A375 (cell line): ENCODE data around the gene EIF4G1. TPM values are rescaled to one million over a fixed set of nuclear protein-coding genes. Genes with fewer than 3 reads are reported as not detected.

Source experiments
- small RNA-seq: library from RNA; depleted of rRNA; stranded (forward); fragments of <200 nt; gene quantifications from one replicate; pipeline ENCODE3, GENCODE V24; 2014
- total RNA-seq: library from RNA; depleted of rRNA; stranded (reverse); fragments of >200 nt; shearing (Covaris generic); gene quantifications from 2 replicates; pipeline ENCODE4 v1.2.3, GENCODE V29; 2014; rRNA removed

The EIF4G1 gene, protein sequence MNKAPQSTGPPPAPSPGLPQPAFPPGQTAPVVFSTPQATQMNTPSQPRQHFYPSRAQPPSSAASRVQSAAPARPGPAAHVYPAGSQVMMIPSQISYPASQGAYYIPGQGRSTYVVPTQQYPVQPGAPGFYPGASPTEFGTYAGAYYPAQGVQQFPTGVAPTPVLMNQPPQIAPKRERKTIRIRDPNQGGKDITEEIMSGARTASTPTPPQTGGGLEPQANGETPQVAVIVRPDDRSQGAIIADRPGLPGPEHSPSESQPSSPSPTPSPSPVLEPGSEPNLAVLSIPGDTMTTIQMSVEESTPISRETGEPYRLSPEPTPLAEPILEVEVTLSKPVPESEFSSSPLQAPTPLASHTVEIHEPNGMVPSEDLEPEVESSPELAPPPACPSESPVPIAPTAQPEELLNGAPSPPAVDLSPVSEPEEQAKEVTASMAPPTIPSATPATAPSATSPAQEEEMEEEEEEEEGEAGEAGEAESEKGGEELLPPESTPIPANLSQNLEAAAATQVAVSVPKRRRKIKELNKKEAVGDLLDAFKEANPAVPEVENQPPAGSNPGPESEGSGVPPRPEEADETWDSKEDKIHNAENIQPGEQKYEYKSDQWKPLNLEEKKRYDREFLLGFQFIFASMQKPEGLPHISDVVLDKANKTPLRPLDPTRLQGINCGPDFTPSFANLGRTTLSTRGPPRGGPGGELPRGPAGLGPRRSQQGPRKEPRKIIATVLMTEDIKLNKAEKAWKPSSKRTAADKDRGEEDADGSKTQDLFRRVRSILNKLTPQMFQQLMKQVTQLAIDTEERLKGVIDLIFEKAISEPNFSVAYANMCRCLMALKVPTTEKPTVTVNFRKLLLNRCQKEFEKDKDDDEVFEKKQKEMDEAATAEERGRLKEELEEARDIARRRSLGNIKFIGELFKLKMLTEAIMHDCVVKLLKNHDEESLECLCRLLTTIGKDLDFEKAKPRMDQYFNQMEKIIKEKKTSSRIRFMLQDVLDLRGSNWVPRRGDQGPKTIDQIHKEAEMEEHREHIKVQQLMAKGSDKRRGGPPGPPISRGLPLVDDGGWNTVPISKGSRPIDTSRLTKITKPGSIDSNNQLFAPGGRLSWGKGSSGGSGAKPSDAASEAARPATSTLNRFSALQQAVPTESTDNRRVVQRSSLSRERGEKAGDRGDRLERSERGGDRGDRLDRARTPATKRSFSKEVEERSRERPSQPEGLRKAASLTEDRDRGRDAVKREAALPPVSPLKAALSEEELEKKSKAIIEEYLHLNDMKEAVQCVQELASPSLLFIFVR (N-terminal part only)
- total RNA-seq: 320 and 331 TPM in 2 replicates

DNA sequence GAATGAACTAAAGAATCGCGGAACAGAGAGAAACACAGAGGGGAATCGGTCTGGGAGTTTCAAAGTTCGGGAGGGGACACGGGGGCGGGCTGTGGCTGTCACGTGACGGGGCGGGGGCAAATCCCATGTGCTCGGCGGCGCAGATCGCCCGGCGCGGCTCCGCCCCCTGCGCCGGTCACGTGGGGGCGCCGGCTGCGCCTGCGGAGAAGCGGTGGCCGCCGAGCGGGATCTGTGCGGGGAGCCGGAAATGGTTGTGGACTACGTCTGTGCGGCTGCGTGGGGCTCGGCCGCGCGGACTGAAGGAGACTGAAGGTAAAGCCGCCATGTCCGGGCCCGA is at the start of gene EIF4G1:
Gene EIF4G1 (plus strand): TSS at position 244 of the 337 bp plus-strand sequence. CDS start 1,191 bp downstream, outside the sequence.

DNA sequence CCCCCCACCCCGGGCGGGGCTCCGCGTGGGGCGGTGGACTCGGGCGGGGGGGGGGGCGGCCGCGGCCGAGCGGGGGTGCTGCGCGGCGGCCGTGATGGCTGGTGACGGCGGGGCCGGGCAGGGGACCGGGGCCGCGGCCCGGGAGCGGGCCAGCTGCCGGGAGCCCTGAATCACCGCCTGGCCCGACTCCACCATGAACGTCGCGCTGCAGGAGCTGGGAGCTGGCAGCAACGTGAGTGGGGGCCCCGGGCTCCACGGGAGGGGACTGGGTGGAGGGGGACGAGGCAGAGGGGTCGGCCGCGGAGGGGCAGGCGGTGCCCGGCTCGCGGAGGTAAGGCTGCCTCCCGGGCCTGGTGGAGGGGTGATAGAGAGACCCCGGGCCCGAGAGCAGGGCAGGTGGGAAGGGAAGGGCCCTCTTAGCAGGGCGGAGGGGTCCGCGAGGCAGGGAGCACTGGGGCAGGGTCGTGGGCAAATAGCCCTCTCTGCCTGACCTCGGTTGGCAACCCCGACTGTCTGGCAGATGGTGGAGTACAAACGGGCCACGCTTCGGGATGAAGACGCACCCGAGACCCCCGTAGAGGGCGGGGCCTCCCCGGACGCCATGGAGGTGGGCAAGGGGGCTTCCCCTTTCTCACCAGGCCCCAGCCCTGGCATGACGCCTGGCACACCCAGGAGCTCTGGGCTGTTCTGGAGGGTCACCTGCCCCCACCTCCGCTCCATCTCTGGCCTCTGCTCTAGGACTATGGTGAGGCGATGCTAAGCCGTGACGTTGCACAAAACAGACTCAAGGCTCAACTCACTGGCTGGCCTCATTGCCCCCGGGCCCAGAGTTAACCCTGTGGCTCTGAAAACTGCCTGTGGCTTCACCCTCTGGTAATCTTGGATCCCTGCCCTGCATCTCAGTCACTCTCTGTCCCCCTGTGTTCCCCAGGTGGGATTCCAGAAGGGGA is 38.2 kb upstream of the EIF4G1 start, which contains the start of gene ECE2:
Gene ECE2 (plus strand): TSS at position 62 of the 950 bp plus-strand sequence. CDS start 132 bp downstream, at position 194.

DNA sequence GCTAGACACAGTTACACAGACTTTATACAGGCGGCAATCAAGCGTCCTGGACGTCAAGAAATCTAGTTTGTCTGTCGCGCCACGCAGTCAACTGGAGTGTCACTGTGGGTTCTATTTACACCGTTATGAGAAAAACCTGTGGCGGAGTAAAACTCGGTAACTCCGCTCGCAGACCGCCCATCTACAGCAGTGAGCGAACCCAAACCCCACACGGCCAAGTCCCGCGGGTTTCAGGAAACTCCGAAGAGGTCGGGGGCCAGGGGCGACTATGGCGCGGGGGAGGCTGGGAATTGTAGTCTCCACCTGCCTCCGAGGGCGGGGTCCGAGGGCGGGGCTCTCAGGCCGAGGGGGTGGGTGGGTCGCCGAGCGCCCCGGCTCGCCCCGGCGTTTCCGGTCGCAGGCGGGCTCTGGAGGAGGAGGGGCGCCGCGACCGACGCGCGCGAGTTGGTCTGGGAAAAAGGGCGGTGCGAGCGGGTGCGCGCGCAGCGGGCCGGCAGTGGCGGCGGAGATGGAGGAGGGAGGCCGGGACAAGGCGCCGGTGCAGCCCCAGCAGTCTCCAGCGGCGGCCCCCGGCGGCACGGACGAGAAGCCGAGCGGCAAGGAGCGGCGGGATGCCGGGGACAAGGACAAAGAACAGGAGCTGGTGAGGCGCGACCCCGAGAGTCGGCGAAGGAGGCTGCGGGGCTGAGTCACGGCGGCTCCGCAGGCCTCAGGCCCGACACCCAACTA is 15.5 kb upstream of the EIF4G1 start, which contains the start of gene PSMD2:
Gene PSMD2 (plus strand): TSS at position 483 of the 729 bp plus-strand sequence. CDS start 26 bp downstream, at position 509.

DNA sequence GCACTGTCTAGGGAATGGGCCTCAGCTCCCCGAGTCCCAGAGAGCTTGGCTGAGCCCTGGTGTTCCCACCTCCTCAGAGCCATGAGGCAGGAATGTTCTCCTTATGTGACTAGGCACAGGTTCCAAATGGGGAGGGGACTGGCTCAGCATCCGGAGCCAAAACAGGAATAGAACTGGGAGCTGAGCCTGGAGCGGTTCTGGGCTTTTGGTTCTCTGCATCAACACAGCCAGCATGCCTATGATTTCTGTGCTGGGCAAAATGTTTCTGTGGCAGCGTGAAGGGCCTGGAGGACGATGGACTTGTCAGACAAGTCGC is 23.0 kb downstream of the EIF4G1 start, which contains the start of gene FAM131A:
Gene FAM131A (plus strand): TSS at position 202 of the 316 bp plus-strand sequence. CDS start 31 bp downstream, at position 233.

DNA sequence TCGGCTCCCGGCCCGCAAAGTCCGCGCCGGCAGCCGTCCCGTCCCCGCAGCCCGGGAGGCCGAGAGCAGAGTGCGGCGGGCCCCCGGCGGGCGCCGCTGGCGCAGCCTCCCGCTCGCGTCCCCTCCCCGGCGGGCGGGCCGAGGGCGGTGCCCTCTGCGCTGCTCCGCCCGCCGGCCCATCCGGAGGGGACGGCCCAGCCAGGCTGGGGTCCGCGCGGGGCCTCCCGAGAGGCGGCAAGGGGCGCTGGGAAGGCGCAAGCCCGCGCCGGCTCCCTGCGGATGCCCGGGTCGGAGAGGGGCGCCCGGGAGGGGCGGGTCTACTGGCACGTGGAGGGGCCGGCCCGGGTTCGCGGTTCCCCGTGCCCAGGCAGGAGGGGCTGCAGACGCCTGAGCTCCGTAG is 47.1 kb downstream of the EIF4G1 start, which contains the start of the genes CLCN2 and POLR2H:
Gene CLCN2 (minus strand): TSS at position 74 of the 400 bp plus-strand sequence. CDS start 126 bp downstream, outside the sequence.
Gene POLR2H (plus strand): TSS at position 179 of the 400 bp plus-strand sequence. CDS start 1,783 bp downstream, outside the sequence.

DNA sequence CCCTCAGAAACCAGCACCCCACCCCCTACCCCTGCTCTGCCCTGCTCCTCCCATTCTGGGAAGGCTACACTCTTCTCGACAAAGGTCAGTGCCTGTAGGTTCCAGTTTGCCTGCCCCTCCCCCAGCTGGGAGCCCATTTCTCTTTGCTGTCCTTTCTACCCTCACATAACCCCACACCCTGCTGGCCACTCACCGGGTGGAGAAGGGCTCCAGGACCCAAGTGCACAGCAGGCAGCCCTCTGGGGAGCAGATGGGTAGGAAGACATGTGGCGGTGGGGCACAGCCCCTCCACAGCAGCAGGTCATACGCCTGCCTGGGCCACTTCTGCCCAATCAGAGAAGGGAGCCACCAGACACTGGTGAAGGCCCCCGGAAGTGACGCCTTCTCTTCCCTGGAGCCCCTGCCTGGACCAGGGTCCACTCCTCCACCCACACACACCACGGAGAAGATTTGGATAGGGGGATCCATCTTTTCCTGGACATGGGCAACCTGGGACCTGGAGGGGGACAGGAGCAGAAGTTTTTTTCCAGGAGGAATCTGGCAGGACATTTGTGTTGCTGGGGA is 63.6 kb downstream of the EIF4G1 start, which contains the start of gene THPO:
Gene THPO (minus strand): TSS at position 326 of the 564 bp plus-strand sequence. CDS start 1,948 bp downstream, outside the sequence.

DNA sequence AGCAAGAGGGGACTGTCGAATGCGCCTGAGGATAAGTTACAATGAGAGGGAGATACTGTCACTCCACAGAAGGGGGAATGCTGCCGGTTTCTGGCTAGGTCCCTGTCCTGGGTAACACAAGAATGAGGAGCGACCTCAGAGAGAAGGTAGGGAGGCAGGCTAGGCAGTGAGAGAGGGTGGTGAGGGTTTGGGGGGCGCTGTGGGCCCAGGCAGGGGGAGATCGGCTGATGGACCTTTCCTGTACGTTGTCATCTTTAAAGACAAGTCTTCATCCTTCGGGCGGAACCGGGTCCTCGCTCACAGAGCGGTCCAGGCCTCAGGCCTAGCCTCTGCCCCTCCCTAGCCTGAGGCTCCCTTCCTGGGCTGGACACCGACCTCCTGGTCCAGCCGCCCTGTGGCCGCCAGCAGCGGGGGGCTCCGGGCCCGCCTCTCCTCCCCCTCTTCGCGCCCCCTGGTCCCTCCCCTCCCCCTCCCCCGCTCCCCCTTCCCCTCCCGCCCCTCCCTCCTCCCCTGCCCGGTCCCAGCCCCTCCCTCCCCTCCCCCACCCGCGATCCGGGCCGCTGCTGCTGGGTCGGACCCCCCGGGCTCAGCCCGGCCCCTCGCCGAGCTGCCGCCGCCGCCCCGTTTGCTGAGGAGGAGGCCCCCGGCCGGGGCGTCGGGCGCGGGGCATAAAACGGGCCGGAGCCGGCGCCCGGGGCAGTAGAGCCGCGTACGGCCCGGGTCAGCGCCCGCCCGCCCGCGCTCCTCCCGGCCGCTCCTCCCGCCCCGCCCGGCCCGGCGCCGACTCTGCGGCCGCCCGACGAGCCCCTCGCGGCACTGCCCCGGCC is 65.2 kb downstream of the EIF4G1 start, which contains the start of gene CHRD:
Gene CHRD (plus strand): TSS at position 697 of the 827 bp plus-strand sequence. CDS start 265 bp downstream, outside the sequence.

Small RNA genes within 50 kb of the gene (small RNA-seq; reads per million reads assigned to genes)
- gene SNORD66: 52.4 reads per million, percentile 95 among the genes with 10 or more reads in this experiment

Other genes with a start within 250 kb of the EIF4G1 start
- not detected in 2 replicates for gene HTR3E, start 217.5 kb upstream of the EIF4G1 start, total RNA-seq
- gene EIF2B5, start 179.2 kb upstream of the EIF4G1 start, total RNA-seq: 43.3 and 58.9 TPM in 2 replicates
- 25.2 and 31.6 TPM in 2 replicates for gene DVL3, start 159.2 kb upstream of the EIF4G1 start, total RNA-seq
- gene AP2M1, start 139.8 kb upstream of the EIF4G1 start, total RNA-seq: 243 and 275 TPM in 2 replicates
- gene ABCF3, start 128.4 kb upstream of the EIF4G1 start, total RNA-seq: 25.7 and 26.3 TPM in 2 replicates
- 0.15 TPM in 1 of 2 replicates, not detected in the other for gene VWA5B2, start 85.0 kb upstream of the EIF4G1 start, total RNA-seq
- 34.3 and 51.6 TPM in 2 replicates for gene ALG3, start 65.6 kb upstream of the EIF4G1 start, total RNA-seq
- 5.9 TPM in 2 replicates for gene EEF1AKMT4, start 64.9 kb upstream of the EIF4G1 start, total RNA-seq
- 0.23 and 0.40 TPM in 2 replicates for gene CAMK2N2, start 53.1 kb upstream of the EIF4G1 start, total RNA-seq
- gene ECE2, start 38.6 kb upstream of the EIF4G1 start, total RNA-seq: not detected in 2 replicates
- 248 and 283 TPM in 2 replicates for gene PSMD2, start 15.4 kb upstream of the EIF4G1 start, total RNA-seq
- 17.6 and 17.9 TPM in 2 replicates for gene FAM131A, start 23.0 kb downstream of the EIF4G1 start, total RNA-seq
- gene CLCN2, start 47.0 kb downstream of the EIF4G1 start, total RNA-seq: 14.2 and 16.4 TPM in 2 replicates
- 116 and 132 TPM in 2 replicates for gene POLR2H, start 47.1 kb downstream of the EIF4G1 start, total RNA-seq
- not detected in 2 replicates for gene THPO, start 63.6 kb downstream of the EIF4G1 start, total RNA-seq
- gene CHRD, start 65.4 kb downstream of the EIF4G1 start, total RNA-seq: 0.11 TPM in 1 of 2 replicates, not detected in the other
- 5.0 and 6.7 TPM in 2 replicates for gene EPHB3, start 247.2 kb downstream of the EIF4G1 start, total RNA-seq